Activated naive CD4-positive, alpha-beta T cell (primary cell): Measurements from ENCODE around the gene SLC66A3.
"Not testable (repeated sequence)": the region's sequence is repeated elsewhere in the genome, so short reads cannot be mapped to it uniquely, and the experiment has no call there.

Source experiments
- DNase-seq, 4 experiments: peaks; one replicate each; lab custom pipeline; 2025; lab: John Stamatoyannopoulos, UW

Gene SLC66A3

DNA sequence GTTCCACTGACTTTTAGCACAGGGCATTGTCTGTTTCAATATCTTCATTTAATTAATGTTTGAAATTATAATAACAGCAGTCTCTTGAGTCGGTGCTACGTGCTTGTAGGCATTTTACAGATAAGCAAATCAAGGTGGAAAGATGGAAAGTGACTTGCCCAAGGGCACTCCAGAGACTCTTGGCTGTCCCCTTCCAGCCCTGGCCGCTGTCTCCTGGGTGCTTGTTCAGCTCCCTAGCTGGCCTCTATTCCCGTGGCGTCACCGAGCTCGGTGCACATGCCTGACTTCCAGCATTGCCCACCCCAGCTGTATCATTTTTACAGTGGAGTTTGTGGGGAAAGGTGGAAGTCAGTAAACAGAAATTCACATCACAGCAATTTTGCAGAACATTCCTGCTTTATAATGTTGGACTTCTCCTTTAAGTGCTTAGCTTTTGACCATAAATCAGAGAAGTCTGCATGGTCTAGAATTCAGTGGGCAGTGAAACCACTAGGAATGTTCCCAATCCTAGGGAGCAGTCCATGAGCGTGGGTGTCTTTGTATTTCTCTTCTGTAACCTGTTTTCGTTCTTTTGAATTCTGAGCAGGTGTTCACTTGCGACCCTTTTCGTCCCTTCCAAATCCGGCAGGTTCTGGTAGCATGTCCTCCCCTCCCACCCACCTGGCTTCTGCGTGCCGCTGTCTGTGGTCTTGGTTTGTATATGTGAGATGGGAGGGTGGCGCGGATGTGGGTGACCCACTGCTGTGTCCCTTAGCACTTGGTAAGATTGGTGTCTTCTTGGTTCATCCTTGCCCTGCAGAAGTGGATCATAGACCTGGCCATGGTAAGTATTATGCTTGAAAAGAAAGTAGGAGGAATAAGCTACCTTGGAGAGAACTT is 8.4 kb downstream of the SLC66A3 start:
- DNase-seq: no peak

DNA sequence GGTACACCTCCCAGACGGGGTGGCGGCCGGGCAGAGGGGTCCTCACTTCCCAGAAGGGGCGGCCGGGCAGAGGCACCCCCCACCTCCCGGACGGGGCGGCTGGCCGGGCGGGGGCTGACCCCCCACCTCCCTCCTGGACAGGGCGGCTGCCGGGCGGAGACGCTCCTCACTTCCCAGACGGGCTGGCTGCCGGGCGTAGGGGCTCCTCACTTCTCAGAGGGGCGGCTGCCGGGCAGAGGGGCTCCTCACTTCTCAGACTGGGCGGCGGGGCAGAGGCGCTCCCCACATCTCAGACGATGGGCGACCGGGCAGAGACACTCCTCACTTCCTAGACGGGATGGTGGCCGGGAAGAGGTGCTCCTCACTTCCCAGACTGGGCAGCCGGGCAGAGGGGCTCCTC is 9.8 kb downstream of the SLC66A3 start:
- DNase-seq: not testable (repeated sequence)

DNA sequence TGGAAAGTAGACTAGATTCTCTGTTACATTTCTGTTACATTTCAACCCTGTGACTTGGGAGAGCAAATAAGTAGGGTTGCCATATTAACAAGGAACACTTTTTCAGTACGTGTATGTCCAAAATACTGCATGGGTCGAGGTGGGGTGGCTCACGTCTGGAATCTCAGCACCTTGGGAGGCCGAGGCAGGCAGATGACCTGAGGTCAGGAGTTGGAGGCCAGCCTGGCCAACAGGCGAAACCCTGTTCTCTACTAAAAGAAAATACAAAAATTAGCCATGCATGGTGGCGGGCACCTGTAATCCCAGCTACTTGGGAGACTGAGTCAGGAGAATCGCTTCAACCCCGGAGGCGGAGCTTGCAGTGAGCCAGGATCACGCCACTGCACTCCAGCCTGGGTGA is 11.2 kb downstream of the SLC66A3 start:
- DNase-seq: no peak

DNA sequence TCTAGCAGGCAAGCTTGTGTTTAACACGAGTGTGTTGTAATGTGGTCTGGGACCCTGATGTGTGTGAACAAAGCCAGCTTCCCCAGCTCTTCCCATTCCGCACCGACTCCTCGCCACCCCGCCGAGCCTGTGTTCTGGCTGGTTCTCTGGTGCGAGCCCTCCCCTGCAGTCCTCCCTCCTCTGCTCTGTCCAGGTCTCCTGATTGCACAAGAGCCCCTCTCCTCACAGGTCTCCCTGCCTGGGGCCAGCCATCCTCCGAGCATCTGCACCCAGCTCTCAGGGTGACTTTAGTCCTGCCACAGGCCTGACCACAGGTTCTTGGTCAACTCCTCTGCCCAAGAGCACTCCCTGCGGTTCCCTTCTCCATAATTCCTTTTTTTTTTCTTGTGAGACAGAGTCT is 13.2 kb downstream of the SLC66A3 start:
- DNase-seq: no peak

DNA sequence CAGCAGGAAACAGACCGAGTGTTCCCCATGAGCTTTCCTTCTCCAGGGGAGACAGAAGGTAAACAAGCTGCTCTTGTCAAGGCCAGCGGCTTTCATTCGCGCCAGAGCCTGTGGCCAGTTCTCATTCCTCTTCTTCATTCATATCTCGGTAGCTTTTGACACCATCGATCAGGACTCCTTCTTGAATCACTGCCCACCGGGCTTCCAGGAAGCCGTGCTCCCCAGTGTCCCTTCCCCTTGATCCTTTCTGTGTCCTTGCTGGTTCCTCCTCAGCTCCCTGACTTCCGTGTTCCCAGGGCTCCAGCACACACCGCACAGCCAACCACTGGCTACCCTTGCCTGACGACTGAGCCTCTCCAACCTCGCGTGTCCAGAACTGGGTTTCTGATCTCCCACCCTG is 14.1 kb downstream of the SLC66A3 start:
- no peak for DNase-seq

DNA sequence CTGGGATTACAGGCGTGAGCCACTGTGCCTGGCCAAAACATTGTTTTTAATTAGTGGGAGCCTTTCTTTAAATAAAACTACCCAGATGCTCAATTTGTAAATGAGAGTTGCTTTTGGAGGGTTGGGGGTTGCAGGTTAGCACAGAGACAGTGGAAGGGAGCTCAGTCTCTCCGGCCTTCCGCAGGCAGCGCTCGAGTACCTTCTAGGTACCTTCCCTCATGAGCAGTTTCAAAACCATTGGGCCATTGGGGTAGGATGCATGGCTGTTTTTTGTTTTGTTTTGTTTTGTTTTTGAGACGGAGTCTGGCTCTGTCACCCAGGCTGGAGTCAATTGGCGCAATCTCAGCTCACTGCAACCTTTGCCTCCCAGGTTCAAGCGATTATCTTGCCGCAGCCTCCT is 19.0 kb downstream of the SLC66A3 start:
- DNase-seq: no peak

DNA sequence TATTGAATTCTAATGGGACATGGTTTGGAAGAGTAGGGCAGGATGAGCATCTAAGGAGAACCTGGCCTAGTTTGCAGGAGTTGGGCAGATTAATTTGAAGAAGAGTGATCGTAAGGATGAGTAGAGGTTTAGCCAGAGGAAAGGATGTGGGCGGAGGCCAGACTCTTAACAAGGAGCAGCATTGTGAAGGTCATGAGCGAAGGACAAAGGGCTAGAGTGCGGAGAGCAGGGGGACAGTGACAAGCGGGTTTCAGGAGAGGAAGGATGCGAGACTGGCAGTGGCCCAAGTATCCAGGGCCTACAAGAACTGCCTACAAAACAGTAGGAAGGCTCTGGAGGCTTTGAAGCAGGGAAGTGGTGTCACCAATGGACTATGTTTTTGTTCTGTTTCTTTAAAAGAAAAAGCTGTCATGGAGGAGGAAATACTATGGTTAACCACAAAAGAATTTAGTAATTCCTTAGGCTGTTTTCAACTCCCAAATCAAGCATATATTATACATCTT is 20.1 kb downstream of the SLC66A3 start:
- DNase-seq: no peak

DNA sequence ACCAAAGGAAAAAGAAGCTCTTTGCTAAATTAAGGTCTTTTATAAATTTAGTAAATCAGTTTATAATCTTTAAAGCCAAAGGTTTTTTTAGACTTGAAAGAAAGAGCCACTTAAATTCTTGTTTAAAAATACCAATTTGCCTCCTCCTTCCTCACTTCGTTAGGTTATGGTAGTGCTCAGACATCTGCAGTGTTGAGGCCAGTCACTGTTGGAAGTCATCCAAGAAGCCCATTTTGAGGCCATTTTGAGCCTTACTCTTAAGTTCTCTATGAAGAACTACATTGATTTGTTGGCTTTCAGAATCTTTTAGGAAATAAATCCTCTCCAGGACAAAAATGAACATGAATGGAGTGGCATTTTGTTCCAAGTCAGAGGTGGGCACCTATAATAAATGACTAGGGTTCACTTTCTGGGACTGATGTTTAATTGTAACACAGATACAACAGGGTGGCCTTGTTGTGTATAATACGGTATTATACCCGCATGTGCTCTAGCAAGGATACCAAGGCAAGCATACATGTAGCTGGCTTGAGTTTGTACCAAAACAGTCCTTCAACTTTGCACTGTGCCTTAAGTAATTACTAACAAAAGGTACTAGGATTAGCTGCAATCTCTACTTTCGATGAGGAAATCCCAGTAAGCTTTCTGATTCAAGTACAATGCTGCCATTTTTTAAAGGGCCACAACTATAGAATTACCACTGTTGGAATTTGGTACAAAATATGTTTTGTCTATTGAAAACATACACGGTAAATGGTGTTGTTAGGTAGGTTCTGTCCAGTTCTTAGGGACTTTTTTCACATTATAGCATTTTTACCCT is 22.8 kb downstream of the SLC66A3 start:
- DNase-seq: no peak

DNA sequence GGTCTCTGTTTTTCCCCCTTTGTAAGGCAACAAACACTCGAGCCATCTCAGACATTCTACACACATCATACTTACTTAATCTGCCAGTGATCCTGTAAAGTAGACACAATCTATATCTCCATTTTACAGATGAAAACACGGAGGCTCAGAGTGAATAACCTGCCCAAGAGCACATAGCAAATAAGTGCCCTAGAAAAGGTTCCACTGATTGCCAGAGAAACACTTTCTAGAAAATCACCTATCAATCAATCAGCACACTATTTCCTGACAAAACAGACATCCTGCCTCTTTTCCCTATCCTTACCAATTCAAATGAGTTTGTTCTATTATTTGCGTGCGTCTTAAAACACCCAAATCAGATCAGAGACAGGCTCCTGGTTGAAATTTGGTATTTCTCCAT is 23.9 kb downstream of the SLC66A3 start:
- no peak for DNase-seq

DNA sequence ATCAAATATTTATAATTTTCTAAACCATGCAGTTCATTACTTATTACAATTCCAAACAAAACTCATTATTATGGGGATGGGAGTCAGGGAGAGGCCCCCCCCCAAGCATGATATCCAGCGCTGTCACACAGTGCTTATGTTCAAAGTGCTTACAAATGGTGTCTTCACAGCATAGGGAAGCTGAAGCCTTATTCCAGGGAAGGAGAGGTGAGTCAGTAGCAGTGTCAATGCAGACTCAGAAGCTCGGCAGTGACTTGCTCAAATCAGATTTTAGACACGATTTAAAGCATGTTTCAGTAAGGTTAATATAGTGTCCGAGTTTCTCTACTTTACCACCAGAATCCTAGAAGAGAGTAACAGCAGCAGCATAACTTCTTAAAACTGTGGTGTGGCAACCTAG is 24.6 kb downstream of the SLC66A3 start:
- DNase-seq: no peak

DNA sequence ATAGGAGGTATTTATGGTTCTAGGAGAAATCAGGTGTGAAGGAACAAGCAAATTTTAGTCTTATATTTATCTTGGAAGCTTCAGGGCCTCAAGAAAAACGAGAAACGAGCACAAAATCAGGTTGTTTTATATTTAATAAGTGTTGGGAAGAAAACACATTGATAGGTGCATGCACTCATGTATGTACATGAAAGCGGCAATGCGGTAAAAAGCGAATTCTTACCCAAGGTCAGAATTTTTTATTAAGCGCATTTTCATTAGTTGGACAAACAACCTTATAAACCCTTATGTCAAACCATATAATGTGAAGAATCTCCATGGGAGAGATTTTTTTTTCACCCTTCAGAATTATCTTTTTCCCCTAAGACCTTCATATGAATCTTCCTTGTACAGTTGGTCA is 25.4 kb downstream of the SLC66A3 start:
- DNase-seq: no peak

DNA sequence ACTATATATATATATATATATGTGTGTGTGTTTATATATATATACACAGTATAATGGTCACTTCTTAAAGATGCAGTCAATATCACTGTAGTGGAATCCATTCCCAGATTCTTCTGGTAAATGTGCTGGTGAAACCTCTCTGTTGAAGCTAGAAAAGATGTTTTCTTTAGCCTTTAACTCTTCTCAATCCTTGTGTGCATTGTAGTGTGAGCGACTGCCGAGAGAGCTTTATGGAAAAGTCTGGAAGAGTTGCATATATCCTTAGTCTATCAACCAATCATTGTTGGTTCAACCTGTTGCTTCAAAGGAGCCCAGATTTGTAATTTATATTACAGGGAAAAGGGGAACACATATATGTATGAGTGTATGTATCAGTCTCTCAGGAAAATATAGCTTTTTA is 27.7 kb downstream of the SLC66A3 start:
- DNase-seq: no peak

DNA sequence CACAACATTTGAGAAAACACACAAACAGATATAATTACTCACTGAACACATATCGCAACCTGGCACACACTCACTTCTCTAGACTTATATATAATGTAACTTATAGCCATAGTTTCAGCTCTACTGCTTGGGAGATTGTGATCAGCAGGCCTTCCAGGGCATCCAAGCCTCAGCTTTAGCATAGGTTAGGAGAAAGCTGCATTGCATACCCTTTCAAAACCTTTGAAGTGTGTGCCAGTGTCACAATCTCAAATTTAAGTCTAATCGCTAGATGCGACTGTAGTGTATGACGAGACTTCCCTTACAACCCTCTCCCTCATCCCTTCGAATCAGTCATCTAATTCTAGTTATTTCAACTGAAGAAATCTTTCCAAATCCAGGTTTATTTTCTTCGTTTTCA is 30.9 kb downstream of the SLC66A3 start:
- DNase-seq: no peak

DNA sequence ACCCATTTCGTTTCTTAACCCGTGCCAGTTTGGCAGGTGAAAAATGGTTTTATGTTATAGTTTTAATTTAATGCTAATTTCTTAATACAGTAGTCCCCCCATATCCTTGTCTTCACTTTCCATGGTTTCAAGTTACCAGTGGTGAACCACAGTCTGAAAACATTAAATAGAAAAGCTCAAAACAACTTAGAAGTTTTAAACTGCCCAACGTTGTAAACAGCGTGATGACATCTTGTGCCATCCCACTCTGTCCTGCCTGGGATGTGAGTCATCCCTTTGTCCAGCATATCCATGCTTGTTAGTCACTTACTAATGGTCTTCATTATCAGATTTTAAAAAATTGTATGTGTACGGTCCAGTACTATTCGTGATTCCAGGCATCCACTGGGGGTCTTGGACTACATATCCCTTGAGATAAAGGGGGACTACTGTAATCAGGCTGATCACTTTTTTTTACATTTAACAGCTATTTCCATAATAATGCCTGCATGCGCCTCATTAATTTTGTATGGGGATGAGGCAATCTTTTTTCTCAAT is 31.9 kb downstream of the SLC66A3 start:
- no peak for DNase-seq

DNA sequence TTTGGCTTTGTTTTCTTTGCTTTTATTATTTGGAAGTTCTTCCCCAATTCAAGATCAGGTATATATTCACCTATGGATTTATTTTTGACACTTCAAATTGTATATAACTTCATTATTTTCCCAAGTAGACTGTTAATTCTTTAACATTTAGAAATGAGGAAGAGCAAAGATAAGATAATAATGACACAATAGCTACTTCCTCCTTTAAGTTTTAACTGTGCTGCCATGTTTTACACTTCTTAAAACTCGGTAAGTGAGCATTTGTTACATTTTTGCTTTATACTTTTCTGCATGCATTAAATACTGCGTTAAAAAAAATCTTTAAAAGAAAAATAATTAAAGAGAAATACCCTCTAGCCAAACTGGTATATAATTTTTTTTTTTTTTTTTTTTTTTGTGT is 32.5 kb downstream of the SLC66A3 start:
- DNase-seq: no peak

DNA sequence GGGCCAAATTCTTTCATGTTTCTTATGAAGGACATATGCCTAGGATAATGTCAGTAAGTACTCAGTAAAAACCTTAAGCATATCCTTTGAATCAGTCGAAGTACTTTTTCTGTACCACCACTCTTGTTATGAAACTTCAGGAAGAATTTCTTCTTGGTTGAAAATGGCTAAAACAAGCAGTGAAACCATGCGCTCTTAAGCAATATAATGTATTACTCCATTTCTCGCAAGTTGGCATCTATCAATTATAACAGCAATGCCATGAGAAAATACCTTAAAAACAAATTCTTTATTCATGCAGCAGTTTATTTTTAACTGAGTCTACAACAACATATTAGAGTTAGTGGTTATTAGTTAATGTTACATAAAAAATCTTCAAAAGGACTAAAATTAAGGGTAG is 41.0 kb downstream of the SLC66A3 start:
- DNase-seq: no peak

DNA sequence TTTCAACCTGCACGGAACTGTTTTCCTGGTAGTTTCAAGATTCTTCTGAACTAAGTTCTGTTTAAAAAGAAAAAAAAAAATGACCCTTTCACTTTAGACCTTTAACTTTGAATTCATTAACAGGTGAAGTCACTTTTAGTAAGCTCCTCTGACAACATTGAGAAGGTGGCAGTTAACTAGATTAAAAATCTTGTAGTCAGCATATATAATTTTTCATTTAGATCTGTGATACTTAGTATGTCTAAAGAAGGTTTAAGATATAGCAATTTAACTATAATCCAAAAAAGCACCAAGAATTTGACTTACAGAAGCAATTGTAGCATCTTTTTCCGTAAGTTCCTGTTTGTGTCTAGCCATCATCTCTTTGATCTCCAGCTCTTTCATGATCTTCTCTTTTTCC is 45.4 kb downstream of the SLC66A3 start:
- no peak for DNase-seq

DNA sequence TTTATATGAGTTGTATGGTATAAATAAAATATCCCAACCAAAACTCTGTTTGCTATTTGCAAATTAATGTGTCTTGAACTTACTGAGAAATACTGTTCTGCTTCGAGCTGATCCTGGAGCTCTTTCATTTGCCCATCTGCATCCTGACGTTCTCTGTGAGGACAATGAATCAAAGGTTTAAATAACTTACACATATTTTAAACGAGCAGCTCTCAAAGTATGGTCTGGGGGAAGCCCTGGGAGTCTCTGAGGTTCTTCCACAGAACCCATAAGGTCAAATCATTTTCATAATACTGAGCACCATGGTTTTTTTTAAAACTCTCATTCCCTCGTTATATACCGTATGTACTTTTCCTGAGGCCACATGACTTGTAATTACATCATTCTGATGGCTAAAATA is 46.7 kb downstream of the SLC66A3 start:
- no peak for DNase-seq

DNA sequence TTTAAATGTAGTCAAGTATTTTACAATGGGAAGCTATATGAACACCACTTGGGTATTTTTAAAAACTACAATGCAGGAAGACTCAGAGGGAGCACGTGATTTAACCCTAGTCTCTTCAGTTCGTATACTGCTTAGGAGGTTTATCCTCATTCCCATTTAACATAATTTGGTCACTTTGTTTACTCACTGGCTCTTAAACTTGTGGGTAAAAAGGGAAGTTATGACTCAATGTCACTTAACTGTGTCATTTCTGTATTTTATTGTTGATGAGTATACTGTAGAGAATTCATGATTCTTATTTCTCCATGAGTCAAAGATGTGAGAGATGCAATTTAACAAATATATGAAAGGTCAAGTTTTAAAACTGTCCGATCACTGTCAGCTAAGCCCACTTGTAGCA is 48.2 kb downstream of the SLC66A3 start:
- DNase-seq: no peak

DNA sequence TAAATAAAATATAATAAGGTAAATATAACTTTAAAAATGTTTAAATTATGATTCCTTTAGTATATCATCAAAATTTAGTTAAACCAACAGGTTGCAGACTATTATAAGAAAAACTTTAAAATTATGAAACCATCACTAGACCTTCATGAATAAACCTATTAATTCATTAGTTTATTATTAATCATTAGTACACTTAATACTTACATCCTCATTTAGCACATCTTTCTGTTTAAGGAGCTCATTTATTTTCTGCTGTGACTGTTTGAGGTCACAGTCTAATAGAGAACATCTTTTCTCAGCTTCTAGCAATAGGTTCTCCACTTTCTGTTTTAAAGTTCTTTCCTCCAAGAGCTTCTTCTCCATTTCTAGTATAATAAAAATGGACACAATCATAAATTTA is 52.8 kb downstream of the SLC66A3 start:
- no peak for DNase-seq

DNA sequence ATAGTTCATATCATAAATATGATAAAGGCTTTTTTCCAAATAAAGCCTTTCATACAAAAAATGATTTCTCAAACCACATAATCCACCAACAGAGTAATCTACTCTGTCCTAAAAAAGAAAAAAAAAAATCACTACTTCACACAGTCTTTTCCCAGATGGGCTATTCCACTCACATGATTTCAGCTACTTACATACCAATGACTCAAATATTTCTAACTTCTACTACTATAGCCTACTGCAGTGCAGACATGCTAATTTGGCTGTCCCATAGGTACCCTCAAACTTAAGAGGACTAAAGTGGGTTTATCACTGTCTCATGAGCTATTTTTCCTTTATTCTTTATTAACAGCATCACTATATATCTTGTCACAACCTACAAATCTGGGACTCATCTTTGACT is 57.4 kb downstream of the SLC66A3 start:
- no peak for DNase-seq

DNA sequence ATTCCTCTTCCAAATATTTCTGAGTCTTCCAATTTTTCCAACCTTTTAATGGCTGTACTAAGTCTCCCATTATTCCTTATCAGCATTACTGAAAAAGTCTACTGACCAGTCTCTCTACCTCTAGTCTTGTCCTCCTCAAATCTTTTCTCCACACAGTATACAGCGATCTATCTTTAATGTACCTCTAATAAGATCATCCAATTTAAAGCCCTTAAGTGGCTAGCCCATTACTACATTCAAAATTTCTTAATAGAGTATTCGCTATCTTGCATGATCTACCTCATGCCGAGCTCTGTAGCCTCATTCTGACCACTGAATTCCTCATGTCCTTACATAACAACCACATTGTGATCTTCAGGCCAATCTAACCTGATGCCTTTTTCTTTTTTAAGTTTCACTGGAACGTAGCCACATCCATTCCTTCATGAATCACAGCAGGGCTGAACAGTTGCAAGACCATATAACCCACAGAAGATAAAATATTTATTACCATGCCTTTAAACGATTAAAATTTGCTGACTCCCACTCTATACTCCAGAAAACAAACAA is 57.9 kb downstream of the SLC66A3 start:
- DNase-seq: no peak

DNA sequence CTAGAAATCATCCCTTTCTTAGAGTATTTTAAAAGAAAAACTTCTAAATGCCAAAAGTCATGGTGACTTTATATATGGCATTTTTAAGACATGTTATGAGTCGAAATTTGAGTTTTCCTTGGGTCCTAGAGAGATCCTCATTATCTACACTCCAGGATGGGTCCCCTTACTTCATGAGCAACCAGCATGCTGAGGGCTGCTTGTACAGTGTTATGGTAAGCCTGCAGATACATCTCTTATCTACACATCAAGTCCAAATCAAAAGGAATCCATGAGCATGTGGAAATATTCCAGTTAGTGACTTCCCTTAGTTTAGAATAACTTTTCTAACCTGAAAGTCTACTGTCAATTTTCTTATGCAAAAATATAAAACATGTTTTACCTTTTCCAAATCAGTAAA is 58.7 kb downstream of the SLC66A3 start:
- no peak for DNase-seq
